ENCODE results near the gene MGAT4B. TPM values are rescaled to one million over a fixed set of nuclear protein-coding genes. Genes with fewer than 3 reads are reported as not detected.

Gene MGAT4B
- total RNA-seq, 2 donors from 2014 or later: 165 to 177 TPM

DNA sequence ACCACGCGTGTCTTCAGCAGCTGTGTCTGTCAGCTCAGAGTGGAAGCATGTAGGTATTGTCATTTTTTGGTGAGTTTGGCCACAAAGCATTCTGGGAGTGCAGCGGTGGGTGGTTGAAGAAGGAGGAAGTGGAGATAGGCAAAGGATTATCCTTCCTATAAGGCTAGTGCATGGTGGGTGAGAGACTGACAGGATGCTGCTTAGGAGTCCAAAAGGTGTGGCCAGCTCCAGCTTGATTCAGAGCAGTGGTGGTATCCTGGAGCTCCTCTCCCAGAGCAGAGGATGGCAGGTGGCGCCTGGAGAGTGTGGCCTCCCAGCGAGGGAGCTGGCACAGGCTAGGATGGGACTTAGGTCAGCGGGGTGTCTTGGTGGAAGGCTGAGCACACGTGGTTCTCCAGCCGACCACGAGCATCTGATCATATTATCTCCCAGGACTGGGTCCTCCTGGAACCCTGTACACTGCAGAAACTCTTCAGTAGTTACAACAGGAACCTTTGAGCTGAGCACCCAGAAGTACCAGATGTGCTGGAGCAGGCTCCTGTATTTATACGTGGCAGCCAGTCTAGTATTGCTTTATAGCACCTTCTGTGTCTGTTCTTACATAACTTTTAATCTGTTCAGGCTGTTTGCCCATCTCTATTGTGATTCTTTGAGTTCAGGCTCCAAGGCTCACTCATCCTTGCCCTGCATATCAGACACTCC, 44.4 kb downstream of the MGAT4B start:
- Histone ChIP-seq H3K27me3 (ENCODE audit: control insufficient read depth, insufficient read depth, low read length, poor library complexity, severe bottlenecking) (no peaks in the 10 kb centered on the region), H3K4me1 (ENCODE audit: control insufficient read depth, insufficient read depth, low read length) (peaks cover 11% of the 10 kb centered on the region), H3K4me3 (ENCODE audit: low read length) (no peak overlapping the region), H3K9ac (ENCODE audit: extremely low read depth, low read length, poor library complexity, severe bottlenecking) (no peak overlapping the region), H3K36me3 (ENCODE audit: control insufficient read depth, insufficient read depth, low read length) (peaks cover 30% of the 10 kb centered on the region), H3K9me3 (ENCODE audit: control insufficient read depth, low read length) (no peaks in the 10 kb centered on the region), H3K27ac (ENCODE audit: low read depth, low read length) (peak overlapping the region; percentile 40)
- Mint-ChIP-seq H3K4me1 (peaks cover 35% of the 10 kb centered on the region), H3K27ac (peak overlapping the region; percentile 84), H3K27me3 (ENCODE audit: insufficient read depth) (no peaks in the 10 kb centered on the region), H3K9me3 (no peaks in the 10 kb centered on the region), H3K4me3 (no peak overlapping the region), H3K36me3 (ENCODE audit: low read depth) (peaks cover 21% of the 10 kb centered on the region)
- TF ChIP-seq, protein P1, sequence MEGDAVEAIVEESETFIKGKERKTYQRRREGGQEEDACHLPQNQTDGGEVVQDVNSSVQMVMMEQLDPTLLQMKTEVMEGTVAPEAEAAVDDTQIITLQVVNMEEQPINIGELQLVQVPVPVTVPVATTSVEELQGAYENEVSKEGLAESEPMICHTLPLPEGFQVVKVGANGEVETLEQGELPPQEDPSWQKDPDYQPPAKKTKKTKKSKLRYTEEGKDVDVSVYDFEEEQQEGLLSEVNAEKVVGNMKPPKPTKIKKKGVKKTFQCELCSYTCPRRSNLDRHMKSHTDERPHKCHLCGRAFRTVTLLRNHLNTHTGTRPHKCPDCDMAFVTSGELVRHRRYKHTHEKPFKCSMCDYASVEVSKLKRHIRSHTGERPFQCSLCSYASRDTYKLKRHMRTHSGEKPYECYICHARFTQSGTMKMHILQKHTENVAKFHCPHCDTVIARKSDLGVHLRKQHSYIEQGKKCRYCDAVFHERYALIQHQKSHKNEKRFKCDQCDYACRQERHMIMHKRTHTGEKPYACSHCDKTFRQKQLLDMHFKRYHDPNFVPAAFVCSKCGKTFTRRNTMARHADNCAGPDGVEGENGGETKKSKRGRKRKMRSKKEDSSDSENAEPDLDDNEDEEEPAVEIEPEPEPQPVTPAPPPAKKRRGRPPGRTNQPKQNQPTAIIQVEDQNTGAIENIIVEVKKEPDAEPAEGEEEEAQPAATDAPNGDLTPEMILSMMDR (conservative IDR thresholded peaks at IDR 0.05): no peak
- WGBS, 2 experiments (ENCODE audit: insufficient coverage in 1 of 2, insufficient read length in 1 of 2): 83% methylated on average over 6 to 10 of the region's 10 CpGs
- DNase-seq: peak; percentile 61

DNA sequence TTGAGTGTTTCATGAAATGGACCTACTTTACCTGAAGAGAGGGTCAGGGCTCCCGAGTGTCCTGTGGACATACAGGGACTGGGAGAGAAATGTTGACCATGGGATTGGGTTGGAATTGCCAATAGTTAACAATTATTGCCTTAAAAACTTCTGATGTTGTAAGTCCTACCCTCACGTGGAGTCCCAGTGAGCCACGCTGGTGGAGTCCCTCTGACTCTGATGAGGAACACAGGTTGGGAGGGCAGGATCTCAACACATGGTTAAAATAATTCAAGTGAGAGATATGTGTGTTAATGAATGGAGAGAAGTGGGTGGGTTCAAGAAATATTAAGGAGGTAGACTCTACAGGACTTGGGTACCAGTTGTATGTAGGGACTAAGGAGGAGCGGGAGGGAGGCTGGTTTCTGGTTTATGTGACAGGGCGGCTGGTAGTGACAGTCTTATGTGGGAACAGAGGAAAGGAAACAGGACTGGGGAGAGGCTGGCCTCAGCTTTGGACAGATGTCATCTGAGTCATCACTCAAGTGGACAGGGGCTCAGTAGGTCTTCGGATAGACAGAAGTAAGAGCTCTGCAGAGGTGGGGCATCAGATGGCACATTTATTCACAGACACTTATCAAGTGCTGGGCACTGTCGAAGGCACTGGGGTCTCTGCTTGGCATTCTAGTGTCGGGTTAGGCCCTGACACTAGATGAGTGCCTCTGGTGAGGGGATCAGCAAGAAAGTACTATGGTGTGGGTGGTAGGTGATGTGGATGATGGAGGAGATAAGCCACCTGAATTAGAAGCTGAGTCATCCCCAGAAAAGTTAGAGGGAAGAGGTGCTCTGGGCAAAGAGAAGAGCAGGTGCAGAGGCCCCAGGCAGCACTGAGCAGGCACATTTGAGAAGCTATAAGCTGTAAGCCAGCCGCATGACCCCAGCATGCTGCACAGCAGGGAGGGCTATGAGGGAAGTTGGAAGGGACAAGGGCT, 46.8 kb downstream of the MGAT4B start:
- peaks cover 7% of the 10 kb centered on the region for H3K36me3 Mint-ChIP-seq (ENCODE audit: low read depth)
- Histone ChIP-seq H3K9me3 (ENCODE audit: control insufficient read depth, low read length) (no peaks in the 10 kb centered on the region), H3K27ac (ENCODE audit: low read depth, low read length) (no peak overlapping the region), H3K36me3 (ENCODE audit: control insufficient read depth, insufficient read depth, low read length) (peaks cover 10% of the 10 kb centered on the region), H3K27me3 (ENCODE audit: control insufficient read depth, insufficient read depth, low read length, poor library complexity, severe bottlenecking) (no peaks in the 10 kb centered on the region), H3K4me3 (ENCODE audit: low read length) (no peak overlapping the region), H3K4me1 (ENCODE audit: control insufficient read depth, insufficient read depth, low read length) (peaks cover 4% of the 10 kb centered on the region), H3K9ac (ENCODE audit: extremely low read depth, low read length, poor library complexity, severe bottlenecking) (no peak overlapping the region)
- 90 to 94% methylated on average over 7 to 9 of the region's 9 CpGs for WGBS, 2 experiments (ENCODE audit: insufficient coverage in 1 of 2, insufficient read length in 1 of 2)
- DNase-seq: no peak
- no peak overlapping the region for H3K4me3 Mint-ChIP-seq
- TF ChIP-seq, protein P1 (conservative IDR thresholded peaks at IDR 0.05): no peak
- peaks cover 31% of the 10 kb centered on the region for H3K4me1 Mint-ChIP-seq
- peak overlapping the region; percentile 3 for H3K27ac Mint-ChIP-seq
- H3K9me3 Mint-ChIP-seq: no peaks in the 10 kb centered on the region
- no peaks in the 10 kb centered on the region for H3K27me3 Mint-ChIP-seq (ENCODE audit: insufficient read depth)

DNA sequence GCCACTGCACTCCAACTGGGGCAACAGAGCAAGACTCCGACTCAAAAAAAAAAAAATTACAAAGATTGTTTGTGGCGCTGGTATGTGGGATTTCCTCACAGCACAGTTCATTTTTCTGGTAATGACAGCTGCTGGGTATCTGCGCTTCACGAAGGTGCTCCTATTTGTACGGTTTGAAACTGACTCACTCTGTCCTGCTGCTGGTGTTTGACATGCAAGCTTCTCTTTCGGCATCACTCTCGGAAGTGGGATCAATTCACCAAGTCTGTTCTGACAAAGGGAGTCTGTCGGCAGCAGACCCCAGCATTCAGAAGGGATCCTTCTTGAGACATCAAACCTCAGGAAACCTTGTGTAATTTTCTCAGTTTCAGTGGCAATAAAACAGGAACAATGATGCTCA, 47.7 kb downstream of the MGAT4B start:
- Histone ChIP-seq H3K9me3 (ENCODE audit: control insufficient read depth, low read length) (no peaks in the 10 kb centered on the region), H3K9ac (ENCODE audit: extremely low read depth, low read length, poor library complexity, severe bottlenecking) (no peak overlapping the region), H3K27me3 (ENCODE audit: control insufficient read depth, insufficient read depth, low read length, poor library complexity, severe bottlenecking) (no peaks in the 10 kb centered on the region), H3K36me3 (ENCODE audit: control insufficient read depth, insufficient read depth, low read length) (peaks cover 8% of the 10 kb centered on the region), H3K27ac (ENCODE audit: low read depth, low read length) (no peak overlapping the region), H3K4me1 (ENCODE audit: control insufficient read depth, insufficient read depth, low read length) (peaks cover 4% of the 10 kb centered on the region), H3K4me3 (ENCODE audit: low read length) (no peak overlapping the region)
- H3K27ac Mint-ChIP-seq: no peak overlapping the region
- WGBS, 2 experiments (ENCODE audit: insufficient coverage in 1 of 2, insufficient read length in 1 of 2): 93 to 97% methylated on average over 8 of the region's 8 CpGs
- no peaks in the 10 kb centered on the region for H3K27me3 Mint-ChIP-seq (ENCODE audit: insufficient read depth)
- peaks cover 4% of the 10 kb centered on the region for H3K36me3 Mint-ChIP-seq (ENCODE audit: low read depth)
- DNase-seq: no peak
- H3K9me3 Mint-ChIP-seq: no peaks in the 10 kb centered on the region
- H3K4me3 Mint-ChIP-seq: no peak overlapping the region
- peaks cover 38% of the 10 kb centered on the region for H3K4me1 Mint-ChIP-seq
- TF ChIP-seq, protein P1 (conservative IDR thresholded peaks at IDR 0.05): no peak
